Endothelial cell of umbilical vein (primary cell): ENCODE results near the gene OR4M1. TPM values are rescaled to one million over a fixed set of nuclear protein-coding genes. Genes with fewer than 3 reads are reported as not detected.
"Not testable (repeated sequence)": the region's sequence is repeated elsewhere in the genome, so short reads cannot be mapped to it uniquely, and the experiment has no call there.

Experiments used
- BruUV-seq: library from RNA; stranded (reverse); fragments of 400-500 nt; replicated peaks from 2 replicates; lab custom pipeline; 2021; lab: Mats Ljungman, UMichigan
- CTCF ChIA-PET: fragments of 300-600, 350-600 bp; sonication (Branson Sonifier 250); formaldehyde crosslinking; loops from one replicate; lab custom pipeline; 2021; ENCODE audit warnings: antibody characterized with exemption, inconsistent platforms; lab: Charles Lee
- POLR2A ChIA-PET: fragments of 300-600, 350-600 bp; sonication (Branson Sonifier 250); formaldehyde crosslinking; loops from one replicate; lab custom pipeline; 2021; ENCODE audit warnings: antibody characterized with exemption, inconsistent platforms; lab: Charles Lee
- DNase-seq: peaks from one replicate; pipeline ENCODE4 v3.0.0-alpha.2; 2011; ENCODE audit warnings: low read depth, low spot score
- FAIRE-seq: peaks from 2 replicates; lab custom pipeline; 2011; peaks lifted over from hg19 to GRCh38; lab: Jason Lieb, UNC
- H2AFZ ChIP-seq: 2 replicates; pipeline ENCODE4 v1.6.0; 2012; ENCODE audit warnings: low read depth, low read length, control low read depth, inconsistent platforms
- H3K27ac ChIP-seq: 2 replicates; pipeline ENCODE4 v1.5.1; 2011; ENCODE audit warnings: low read depth, mild to moderate bottlenecking, control low read depth, low read length, moderate library complexity; ENCODE audit not compliant: insufficient read depth
- H3K27me3 ChIP-seq, 2 experiments: 2 replicates each; pipeline versions ENCODE4 v1.6.0 to v1.6.1; 2011; ENCODE audit warnings: low read length in 2 of 2, mixed read lengths in 1 of 2; ENCODE audit not compliant: control insufficient read depth in 2 of 2, insufficient read depth in 2 of 2
- H3K36me3 ChIP-seq, 2 experiments: 2 replicates in 1 of 2; 3 replicates in 1 of 2; pipeline ENCODE4 v1.5.1; 2011; ENCODE audit warnings: low read length in 2 of 2, mild to moderate bottlenecking in 1 of 2, moderate library complexity in 1 of 2; ENCODE audit not compliant: control insufficient read depth in 2 of 2, insufficient read depth in 2 of 2; ENCODE audit errors: extremely low read depth in 1 of 2
- H3K4me1 ChIP-seq: 3 replicates; pipeline ENCODE4 v1.5.1; 2011; ENCODE audit warnings: mild to moderate bottlenecking, low read length; ENCODE audit not compliant: control insufficient read depth, insufficient read depth; ENCODE audit errors: extremely low read depth
- H3K4me2 ChIP-seq: 2 replicates; pipeline ENCODE4 v1.6.1; 2011; ENCODE audit warnings: low read length, control low read depth, mixed read lengths; ENCODE audit not compliant: insufficient read depth
- H3K4me3 ChIP-seq, 3 experiments: fragments of 200-600 bp in 1 of 3; sonication (generic), shearing (Covaris generic) in 1 of 3; replicated peaks in 1 of 3; 2 replicates each; pipeline ENCODE4 v1.5.1; 2011 to 2016; ENCODE audit warnings: control low read depth in 3 of 3, low read length in 3 of 3, mild to moderate bottlenecking in 2 of 3, inconsistent platforms in 1 of 3, low read depth in 1 of 3, moderate library complexity in 1 of 3; ENCODE audit not compliant: insufficient read depth in 1 of 3
- H3K79me2 ChIP-seq: 2 replicates; pipeline ENCODE4 v1.6.0; 2012; ENCODE audit warnings: low read length, inconsistent platforms; ENCODE audit not compliant: control insufficient read depth, insufficient read depth
- H3K9ac ChIP-seq: replicated peaks from 2 replicates; pipeline ENCODE3; 2011; ENCODE audit warnings: low read length, control low read depth; ENCODE audit not compliant: insufficient read depth; ENCODE audit errors: extremely low read depth
- H3K9me1 ChIP-seq: replicated peaks from 3 replicates; pipeline ENCODE4 v1.6.0; 2011; ENCODE audit warnings: mild to moderate bottlenecking, low read length; ENCODE audit not compliant: control insufficient read depth, insufficient read depth; ENCODE audit errors: extremely low read depth
- H3K9me3 ChIP-seq: replicated peaks from 2 replicates; pipeline ENCODE4 v1.5.1; 2012; ENCODE audit warnings: low read length, inconsistent platforms; ENCODE audit not compliant: control insufficient read depth, insufficient read depth
- H4K20me1 ChIP-seq: replicated peaks from 2 replicates; pipeline ENCODE3; 2011; ENCODE audit warnings: mild to moderate bottlenecking, low read length; ENCODE audit not compliant: control insufficient read depth, insufficient read depth; ENCODE audit errors: extremely low read depth
- JUN ChIP-seq: IDR thresholded peaks from 2 replicates; pipeline ENCODE4 v1.6.1; 2011; ENCODE audit warnings: borderline replicate concordance, low read depth; ENCODE audit not compliant: insufficient read length, insufficient read depth
- POLR2A ChIP-seq: IDR thresholded peaks from 2 replicates; pipeline ENCODE4 v1.6.1; 2012; ENCODE audit warnings: low read depth, mild to moderate bottlenecking, control low read depth, low read length
- POLR2AphosphoS5 ChIP-seq: IDR thresholded peaks from 2 replicates; pipeline ENCODE4 v1.6.1; 2012; ENCODE audit warnings: low read depth, mild to moderate bottlenecking, control low read depth, low read length, moderate library complexity; ENCODE audit not compliant: insufficient read depth
- dilution Hi-C: fragments of 300-500 bp; cut with MboI; formaldehyde crosslinking; loops from one replicate; pipeline ENCODE4 v1.15.0; 2019; ENCODE audit warnings: low sequenced_read_pairs; ENCODE audit not compliant: extremely low pct_ligation_motif_present
- intact Hi-C: fragments of 100-400 bp; cut with micrococcal nuclease; formaldehyde crosslinking; loops from one replicate; pipeline ENCODE4 v1.10.0; 2022
- polyA plus RNA-seq, 4 experiments: library from polyadenylated mRNA; depleted of rRNA in 3 of 4; stranded (reverse) in 3 of 4; unstranded in 1 of 4; fragments of >200 nt; gene quantifications; 2 replicates each; pipeline versions ENCODE4 v1.2.1 to v1.2.3, GENCODE V29; 2011 to 2012; ENCODE audit warnings: missing spikeins in 1 of 4
- total RNA-seq: library from RNA; stranded (reverse); gene quantifications from 2 replicates; pipeline ENCODE4 v1.2.3, GENCODE V29; 2021
- TF ChIP-seq, protein P1 (sequence below): IDR thresholded peaks from 2 replicates; pipeline ENCODE4 v1.6.1; 2011; ENCODE audit not compliant: insufficient read depth, insufficient read length
- TF ChIP-seq, protein P2 (sequence below), 2 donors: IDR thresholded peaks; 1 replicate in 1 of 2; 2 replicates in 1 of 2; pipeline ENCODE4 v1.5.1; 2011; ENCODE audit warnings: low read length in 2 of 2, mild to moderate bottlenecking in 2 of 2, moderate library complexity in 2 of 2, control low read depth in 1 of 2, inconsistent platforms in 1 of 2, low read depth in 1 of 2; ENCODE audit not compliant: insufficient read depth in 1 of 2; ENCODE audit errors: extremely low read depth in 1 of 2

OR4M1 gene
- total and polyA plus RNA-seq, 2 donors (not counting 3 experiments of a cell fraction or from before 2014, with no cell fraction given): not detected

DNA sequence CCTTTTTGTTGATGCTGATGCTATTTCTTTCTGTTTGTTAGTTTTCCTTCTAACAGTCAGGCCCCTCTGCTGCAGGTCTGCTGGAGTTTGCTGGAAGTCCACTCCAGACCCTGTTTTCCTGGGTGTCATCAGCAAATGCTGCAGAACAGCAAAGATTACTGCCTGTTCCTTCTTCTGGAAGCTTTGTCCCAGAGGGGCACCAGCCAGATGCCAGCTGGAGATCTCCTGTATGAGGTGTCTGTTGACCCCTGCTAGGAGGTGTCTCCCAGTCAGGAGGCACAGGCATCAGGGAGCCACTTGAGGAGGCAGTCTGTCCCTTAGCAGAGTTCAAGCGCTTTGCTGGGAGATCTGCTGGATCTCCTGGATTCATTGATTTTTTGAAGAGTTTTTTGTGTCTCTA, 46.6 kb downstream of the OR4M1 start:
- H3K9me1 ChIP-seq, H4K20me1 ChIP-seq, H2AFZ ChIP-seq, POLR2A ChIA-PET, H3K4me1 ChIP-seq, H3K79me2 ChIP-seq, H3K9me3 ChIP-seq, H3K27me3 ChIP-seq, dilution Hi-C loops, FAIRE-seq, DNase-seq, CTCF ChIA-PET, H3K27ac ChIP-seq, H3K4me2 ChIP-seq, intact Hi-C loops, BruUV-seq, H3K9ac ChIP-seq, H3K4me3 ChIP-seq, H3K36me3 ChIP-seq: not testable (repeated sequence)

DNA sequence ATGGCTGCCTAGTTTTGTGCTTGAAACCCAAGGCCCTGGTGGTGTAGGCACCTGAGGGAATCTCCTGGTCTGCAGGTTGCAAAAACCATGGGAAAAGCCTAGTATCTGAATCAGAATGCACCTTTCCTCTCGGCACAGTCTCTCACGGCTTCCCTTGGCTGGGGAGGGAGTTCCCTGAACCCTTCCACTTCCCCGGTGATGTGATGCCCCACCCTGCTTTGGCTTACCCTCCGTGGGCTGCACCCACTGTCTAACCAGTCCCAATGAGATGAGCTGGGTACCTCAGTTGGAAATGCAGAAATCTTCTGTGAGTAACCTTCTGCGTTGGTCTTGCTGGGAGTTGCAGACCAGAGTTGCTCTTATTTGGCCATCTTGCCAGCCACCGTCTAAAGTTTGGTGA, 47.7 kb downstream of the OR4M1 start:
- H3K9me1 ChIP-seq, POLR2A ChIA-PET, H3K9ac ChIP-seq, H3K9me3 ChIP-seq, H3K4me1 ChIP-seq, H3K4me3 ChIP-seq, H3K36me3 ChIP-seq, H3K79me2 ChIP-seq, intact Hi-C loops, FAIRE-seq, BruUV-seq, H3K27me3 ChIP-seq, H2AFZ ChIP-seq, H4K20me1 ChIP-seq, DNase-seq, dilution Hi-C loops, H3K4me2 ChIP-seq, H3K27ac ChIP-seq, CTCF ChIA-PET: not testable (repeated sequence)

DNA sequence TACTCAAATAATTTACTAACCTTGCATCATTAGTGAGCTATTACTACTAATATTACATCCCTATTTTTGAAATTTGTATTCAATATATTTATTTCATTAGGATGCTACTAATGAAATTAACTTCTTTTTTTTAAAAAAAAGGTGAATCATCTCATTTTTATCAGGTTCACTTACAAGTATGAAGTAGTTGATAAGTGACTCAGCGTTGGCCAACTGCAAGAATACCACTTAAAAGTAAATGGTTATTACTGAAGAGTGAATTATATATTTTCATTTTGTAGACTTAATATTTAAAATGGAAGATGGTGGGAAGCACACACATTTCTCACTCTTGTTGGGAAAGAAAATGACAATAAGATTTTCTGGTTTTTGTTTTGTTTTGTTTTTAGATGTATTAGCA, 49.9 kb downstream of the OR4M1 start:
- H3K9me1 ChIP-seq: no peaks in the 10 kb centered on the region
- H3K4me1 ChIP-seq: no peaks in the 10 kb centered on the region
- CTCF ChIA-PET: no interaction called here
- H3K27ac ChIP-seq: no peak overlapping the region
- FAIRE-seq: no peak
- no peak overlapping the region for H3K9ac ChIP-seq
- no peaks in the 10 kb centered on the region for H3K36me3 ChIP-seq
- no peak overlapping the region for H3K4me2 ChIP-seq
- POLR2A ChIA-PET: no interaction called here
- no peaks in the 10 kb centered on the region for H4K20me1 ChIP-seq
- dilution Hi-C loops (no loop called here), intact Hi-C loops (no loop called here)
- DNase-seq: no peak
- H3K27me3 ChIP-seq: no peaks in the 10 kb centered on the region
- H2AFZ ChIP-seq: no peak overlapping the region
- H3K79me2 ChIP-seq: no peaks in the 10 kb centered on the region
- no peaks in the 10 kb centered on the region for H3K9me3 ChIP-seq
- TF ChIP-seq POLR2A (no peak), POLR2AphosphoS5 (no peak), JUN (no peak)
- TF ChIP-seq, protein P1, sequence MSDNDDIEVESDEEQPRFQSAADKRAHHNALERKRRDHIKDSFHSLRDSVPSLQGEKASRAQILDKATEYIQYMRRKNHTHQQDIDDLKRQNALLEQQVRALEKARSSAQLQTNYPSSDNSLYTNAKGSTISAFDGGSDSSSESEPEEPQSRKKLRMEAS: no peak
- TF ChIP-seq, protein P2, sequence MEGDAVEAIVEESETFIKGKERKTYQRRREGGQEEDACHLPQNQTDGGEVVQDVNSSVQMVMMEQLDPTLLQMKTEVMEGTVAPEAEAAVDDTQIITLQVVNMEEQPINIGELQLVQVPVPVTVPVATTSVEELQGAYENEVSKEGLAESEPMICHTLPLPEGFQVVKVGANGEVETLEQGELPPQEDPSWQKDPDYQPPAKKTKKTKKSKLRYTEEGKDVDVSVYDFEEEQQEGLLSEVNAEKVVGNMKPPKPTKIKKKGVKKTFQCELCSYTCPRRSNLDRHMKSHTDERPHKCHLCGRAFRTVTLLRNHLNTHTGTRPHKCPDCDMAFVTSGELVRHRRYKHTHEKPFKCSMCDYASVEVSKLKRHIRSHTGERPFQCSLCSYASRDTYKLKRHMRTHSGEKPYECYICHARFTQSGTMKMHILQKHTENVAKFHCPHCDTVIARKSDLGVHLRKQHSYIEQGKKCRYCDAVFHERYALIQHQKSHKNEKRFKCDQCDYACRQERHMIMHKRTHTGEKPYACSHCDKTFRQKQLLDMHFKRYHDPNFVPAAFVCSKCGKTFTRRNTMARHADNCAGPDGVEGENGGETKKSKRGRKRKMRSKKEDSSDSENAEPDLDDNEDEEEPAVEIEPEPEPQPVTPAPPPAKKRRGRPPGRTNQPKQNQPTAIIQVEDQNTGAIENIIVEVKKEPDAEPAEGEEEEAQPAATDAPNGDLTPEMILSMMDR (IDR thresholded peaks at IDR 0.05; ENCODE audit: extremely low read depth in 1 of 2, insufficient read depth in 1 of 2, low read depth in 1 of 2, low read length in 2 of 2): no peak
- BruUV-seq: no TSS peak
- no peak overlapping the region for H3K4me3 ChIP-seq
